GM19043 (cell line): ENCODE results near the gene RRM2.

Experiments used
- ATAC-seq: cut with Tn5 transposase; IDR thresholded peaks from one replicate; pipeline ENCODE4 v1.9.1; 2021; ENCODE audit warnings: low read depth; ENCODE audit not compliant: unreplicated experiment

The RRM2 gene

GRCh38 chr2:10148268-10148667 is 25.7 kb downstream of the RRM2 start:
- ATAC-seq: no peak

DNA sequence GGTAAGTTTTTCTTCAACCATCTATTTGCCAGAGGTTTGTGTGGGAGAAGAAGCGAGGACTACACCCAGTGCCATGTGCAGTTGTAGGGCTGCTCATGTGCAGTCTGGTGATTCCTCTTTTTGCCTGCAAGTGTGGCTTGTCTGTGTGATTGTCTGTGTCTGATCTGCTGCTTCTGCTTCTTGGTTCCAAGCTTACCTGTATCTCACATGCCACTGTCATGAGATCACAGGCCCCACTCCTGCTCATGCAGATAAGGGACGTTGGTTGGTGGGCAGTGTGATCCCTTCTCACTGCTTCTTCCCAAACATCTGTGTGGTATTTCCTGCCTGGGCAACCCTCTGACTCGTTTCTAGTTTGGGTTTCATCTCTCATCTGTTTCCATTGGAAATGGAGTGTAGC is 27.1 kb downstream of the RRM2 start:
- ATAC-seq: no peak

- no peak for ATAC-seq
Measured at GRCh38 chr2:10150436-10150835, 27.9 kb downstream of the RRM2 start.

DNA sequence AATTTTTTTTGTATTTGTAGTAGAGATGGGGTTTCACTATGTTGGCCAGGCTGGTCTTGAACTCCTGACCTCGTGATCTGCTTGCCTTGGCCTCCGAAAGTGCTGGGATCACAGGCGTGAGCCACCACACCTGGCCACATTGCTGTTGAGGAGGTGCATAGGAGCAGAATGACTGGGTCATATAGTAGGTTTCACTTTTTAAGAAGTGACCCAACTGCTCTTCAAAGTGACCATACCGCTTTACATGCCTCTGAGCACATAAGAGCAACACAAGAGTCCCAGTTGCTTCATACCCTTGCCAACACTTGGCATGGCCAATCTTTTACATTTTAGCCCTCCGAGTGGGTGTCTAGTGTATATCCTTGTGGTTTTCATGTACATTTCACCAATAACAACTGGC is 28.9 kb downstream of the RRM2 start:
- ATAC-seq: no peak

GRCh38 chr2:10157293-10157692 is 34.8 kb downstream of the RRM2 start:
- ATAC-seq: no peak

DNA sequence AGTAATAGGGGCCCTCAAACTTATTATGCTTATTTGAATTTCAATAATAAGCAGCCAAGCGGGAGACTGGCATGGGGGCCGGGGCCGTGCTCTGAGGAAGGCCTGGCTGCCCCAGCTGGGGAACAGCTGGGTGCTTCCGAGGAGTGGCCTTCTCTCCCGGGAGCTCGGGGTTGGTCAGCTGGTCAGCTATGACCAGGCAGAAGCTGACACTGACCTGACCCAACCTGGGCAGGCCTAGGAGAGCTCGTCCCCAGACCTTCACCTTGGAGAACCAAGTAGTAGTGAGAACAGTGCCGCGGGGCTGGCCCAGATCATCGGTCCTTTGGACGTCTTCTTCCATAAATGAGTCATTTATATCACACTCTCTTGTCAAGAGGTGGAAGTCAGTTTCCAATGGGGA is 36.1 kb downstream of the RRM2 start:
- ATAC-seq: no peak

DNA sequence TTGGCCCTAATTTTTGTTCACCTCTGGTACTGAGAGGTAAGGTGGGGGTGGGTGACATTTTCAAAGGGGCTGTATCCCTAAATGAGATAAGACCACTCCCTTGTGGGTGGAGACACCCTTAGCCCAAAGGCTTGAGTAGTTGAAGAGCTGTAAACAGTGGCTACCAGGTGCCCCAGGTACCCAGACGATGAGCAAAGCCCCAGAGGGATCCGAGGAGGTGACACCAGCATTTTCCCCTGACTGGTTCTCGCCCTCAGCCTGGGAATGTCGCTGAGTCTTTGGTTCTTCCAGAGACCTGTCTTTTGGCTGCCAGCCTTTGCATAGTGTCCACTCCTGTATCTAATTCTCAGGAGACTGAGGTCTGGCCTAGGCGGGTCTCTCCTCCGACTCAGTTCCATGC is 36.5 kb downstream of the RRM2 start:
- ATAC-seq: no peak

DNA sequence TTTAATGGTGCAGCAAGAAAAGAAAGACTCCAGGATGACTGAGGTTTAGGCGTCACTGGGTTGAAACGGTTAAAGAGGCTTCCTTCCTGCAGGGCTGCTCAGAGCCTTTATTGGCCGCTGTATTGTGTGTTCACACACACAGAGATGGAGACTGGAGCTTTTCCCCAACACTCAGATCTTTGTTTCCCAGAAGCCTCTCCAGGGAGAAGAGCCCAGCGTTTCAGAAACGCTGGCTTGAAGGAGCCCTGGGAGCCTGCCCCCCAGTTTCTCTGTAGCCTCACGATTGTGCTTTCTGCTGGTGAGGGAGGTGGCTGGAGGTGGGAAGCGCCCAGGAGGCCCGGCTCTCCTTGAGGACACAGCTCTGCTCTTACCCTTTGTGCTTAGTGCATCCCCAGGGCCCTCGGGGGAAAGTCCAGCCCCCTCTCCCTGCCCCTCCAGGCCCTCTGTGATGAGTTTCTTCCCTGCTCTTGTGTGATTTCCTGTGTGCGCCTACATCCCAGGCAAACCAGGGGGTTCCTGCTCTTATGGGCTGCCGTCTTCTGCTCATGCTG is 37.1 kb downstream of the RRM2 start:
- no peak for ATAC-seq

DNA sequence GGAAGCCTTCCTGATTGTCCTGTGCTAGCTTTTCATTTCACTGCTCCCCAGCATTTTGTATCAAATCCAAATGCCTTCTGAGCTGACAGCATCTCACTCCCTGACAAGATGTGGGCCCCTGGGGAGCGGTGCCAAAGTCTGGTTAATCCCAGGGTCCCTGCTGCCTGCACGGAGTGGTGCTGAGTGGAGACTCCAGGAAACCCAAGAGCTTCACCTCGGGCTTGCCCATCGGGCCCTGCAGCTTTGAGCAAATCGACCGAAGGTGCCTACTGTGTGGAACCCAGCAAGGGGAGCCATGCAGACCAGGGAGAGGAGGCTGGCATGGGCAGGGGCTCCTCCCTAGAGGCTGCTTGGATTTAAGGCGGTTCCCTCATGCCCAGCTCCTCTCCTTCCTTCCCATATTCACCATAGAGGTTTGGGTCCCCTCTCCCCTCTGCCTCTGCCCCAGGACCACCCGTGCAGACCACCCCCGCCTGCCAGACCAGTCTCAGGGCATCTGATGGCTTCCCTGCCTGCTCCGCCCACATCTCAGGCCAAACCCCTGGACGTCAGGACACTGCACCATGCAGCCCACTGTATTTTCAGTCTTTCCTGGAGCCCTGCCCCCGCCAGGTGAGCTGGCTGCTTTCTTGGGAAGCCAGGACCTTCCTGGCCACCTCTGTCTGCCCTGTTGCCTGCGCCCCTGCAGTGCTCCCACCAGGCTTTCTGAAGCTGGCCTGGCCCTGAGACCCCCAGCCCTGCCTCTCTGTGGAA is 37.8 kb downstream of the RRM2 start:
- no peak for ATAC-seq

DNA sequence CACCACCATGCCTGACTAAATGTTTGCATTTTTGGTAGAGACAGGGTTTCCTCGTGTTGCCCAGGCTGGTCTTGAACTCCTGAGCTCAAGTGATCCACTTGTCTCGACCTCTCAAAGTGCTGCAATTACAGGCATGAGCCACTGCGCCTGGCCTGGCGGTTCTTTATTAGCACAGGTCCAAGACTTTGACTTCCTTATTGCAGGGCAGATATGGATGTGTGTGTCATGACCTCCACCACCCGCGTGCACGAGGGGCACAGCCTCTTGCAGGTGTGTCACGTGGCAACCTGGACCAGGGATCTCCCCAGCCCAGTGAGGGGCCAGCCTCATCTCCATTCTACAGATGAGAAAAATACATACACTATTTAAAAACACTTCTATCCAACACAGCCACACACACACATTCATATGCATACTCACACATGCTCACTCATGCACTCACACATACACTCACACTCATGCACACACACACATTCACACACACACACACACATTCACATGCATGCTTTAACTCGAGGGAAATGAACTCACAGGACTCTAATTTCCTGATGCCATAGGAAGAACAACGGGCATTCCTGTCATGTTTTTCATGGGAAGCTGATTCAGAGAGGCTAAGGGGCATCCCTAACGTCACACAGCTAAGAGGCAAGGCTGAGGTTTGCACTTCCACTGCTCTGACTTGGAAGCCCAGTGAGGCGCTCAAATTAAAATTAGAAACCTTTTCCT is 38.8 kb downstream of the RRM2 start:
- ATAC-seq: no peak

DNA sequence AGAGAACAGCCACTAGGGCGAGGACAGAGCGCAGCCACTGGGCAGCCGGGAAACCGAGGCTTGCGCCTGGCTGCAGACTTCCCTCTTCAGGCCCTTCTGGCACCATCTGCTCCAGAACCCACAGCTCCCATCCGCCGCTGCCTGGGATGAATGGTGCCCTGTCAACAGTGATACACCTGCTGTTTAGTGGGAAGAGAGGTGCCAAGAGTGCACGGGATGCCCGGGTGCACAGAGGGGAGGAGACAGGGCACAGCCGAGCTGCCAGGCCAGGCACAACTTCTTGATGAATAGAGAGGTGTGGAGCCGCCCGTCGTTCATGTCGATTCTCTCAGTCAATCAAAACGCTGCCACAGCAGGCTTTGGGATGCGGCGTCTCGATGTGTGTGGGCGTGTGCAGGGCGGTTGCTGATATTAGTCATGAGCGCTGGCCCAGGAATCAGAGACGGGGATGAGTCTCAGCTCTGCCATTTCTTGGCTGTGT is 39.5 kb downstream of the RRM2 start:
- ATAC-seq: no peak

- no peak for ATAC-seq
Measured at GRCh38 chr2:10162586-10163497, 40.3 kb downstream of the RRM2 start.

GRCh38 chr2:10163498-10164486 is 41.3 kb downstream of the RRM2 start:
- no peak for ATAC-seq

- no peak for ATAC-seq
Measured at GRCh38 chr2:10164601-10165000, 42.1 kb downstream of the RRM2 start.

- no peak for ATAC-seq
Measured at GRCh38 chr2:10165282-10165681, 42.7 kb downstream of the RRM2 start.

DNA sequence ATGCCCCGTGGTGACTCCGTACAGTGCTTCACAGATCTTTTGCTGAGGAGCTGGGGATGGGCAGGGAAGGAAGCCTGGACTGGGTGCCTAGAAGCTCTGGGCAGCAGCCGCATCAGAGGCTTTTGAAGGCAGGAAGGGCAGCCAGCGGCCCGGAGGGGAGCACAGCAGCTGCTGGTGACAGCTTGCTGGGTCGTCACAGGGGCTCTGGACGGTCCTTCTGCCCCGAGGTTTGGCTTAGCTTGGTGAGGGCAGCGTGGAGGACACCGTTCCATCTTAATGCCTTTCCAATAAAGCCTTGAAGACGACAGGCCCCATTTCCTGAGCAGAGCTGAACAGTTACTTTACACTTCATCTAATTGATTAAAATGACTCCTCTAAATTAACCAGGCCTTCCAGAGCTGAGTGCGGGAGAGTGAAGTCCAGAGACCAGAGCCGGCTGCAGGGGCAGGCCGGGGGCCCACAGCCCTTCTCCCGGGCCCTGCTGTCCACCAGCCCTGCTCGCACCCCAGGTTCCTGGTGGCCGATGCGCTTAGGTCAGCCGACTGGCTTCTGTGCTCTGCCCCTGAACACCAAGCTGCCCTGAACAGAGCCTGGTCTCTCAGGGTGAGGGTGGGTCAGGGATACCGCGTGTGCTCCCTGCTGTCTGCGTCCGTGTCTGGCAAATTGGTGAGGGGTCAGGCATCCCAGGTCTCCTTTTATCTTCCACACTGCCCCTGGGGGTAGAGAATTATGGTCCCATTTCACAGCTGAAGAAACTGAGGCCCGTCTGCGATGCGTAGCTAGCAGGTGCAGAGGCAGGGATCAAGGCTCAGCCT is 43.5 kb downstream of the RRM2 start:
- ATAC-seq: no peak

- ATAC-seq: no peak
Measured at GRCh38 chr2:10166676-10167292, 44.2 kb downstream of the RRM2 start.

DNA sequence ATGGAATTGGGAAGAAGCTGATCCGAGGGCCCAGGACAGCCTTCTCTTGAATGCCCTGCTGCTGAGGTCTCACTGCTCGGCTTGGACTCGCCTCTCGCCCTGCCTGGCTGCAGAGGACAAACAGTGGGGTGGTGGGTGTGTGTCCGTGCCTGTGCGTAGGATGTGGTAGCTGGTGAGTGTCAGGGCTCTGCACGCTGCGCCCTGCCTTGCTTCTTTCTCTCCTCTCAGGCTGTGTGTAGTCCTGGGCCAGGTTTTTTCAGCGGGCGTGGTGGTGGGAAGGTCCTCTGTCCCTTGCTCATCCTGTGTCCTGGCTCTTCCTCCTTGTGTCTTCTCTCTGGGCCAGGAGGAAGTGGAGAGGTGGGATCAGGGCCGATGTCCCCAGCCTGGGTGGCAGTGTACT is 44.8 kb downstream of the RRM2 start:
- no peak for ATAC-seq
